Neural cell (in vitro differentiated cells): ENCODE measurements around the gene CDC42BPB.

Source experiments
- CTCF ChIP-seq: fragments of 450-650 bp; IDR thresholded peaks from 2 replicates; pipeline ENCODE4 v1.5.1; 2014; ENCODE audit warnings: antibody characterized with exemption, mild to moderate bottlenecking, moderate library complexity; ENCODE audit not compliant: poor library complexity, severe bottlenecking
- EP300 ChIP-seq: fragments of 450-650 bp; conservative IDR thresholded peaks from 2 replicates; pipeline ENCODE4 v1.6.1; 2014; ENCODE audit warnings: antibody characterized with exemption, mild to moderate bottlenecking, moderate library complexity; ENCODE audit not compliant: poor library complexity, severe bottlenecking
- EZH2 ChIP-seq: fragments of 200-600, 300-800 bp; shearing (Covaris generic), sonication (generic); IDR thresholded peaks from 2 replicates; pipeline ENCODE4 v1.6.1; 2014; ENCODE audit warnings: antibody characterized with exemption, low read length, borderline replicate concordance, mild to moderate bottlenecking; ENCODE audit not compliant: insufficient read depth, poor library complexity, severe bottlenecking
- MXI1 ChIP-seq: fragments of 450-650 bp; conservative IDR thresholded peaks from 2 replicates; pipeline ENCODE4 v1.6.1; 2014; ENCODE audit warnings: antibody characterized with exemption, mild to moderate bottlenecking; ENCODE audit not compliant: poor library complexity, severe bottlenecking
- POLR2AphosphoS5 ChIP-seq: IDR thresholded peaks from 2 replicates; pipeline ENCODE4 v1.6.1; 2012
- RAD21 ChIP-seq: fragments of 450-650 bp; conservative IDR thresholded peaks from 2 replicates; pipeline ENCODE4 v1.6.1; 2014; ENCODE audit warnings: antibody characterized with exemption, mild to moderate bottlenecking, moderate library complexity
- SMC3 ChIP-seq: fragments of 450-650 bp; conservative IDR thresholded peaks from 2 replicates; pipeline ENCODE4 v1.6.1; 2014; ENCODE audit warnings: antibody characterized with exemption, mild to moderate bottlenecking, moderate library complexity; ENCODE audit not compliant: poor library complexity
- TAF1 ChIP-seq: IDR thresholded peaks from 2 replicates; pipeline ENCODE4 v1.6.1; 2012; ENCODE audit warnings: low read depth
- TF ChIP-seq, protein P1 (sequence below): IDR thresholded peaks from 2 replicates; pipeline ENCODE4 v1.6.1; 2012; ENCODE audit warnings: borderline replicate concordance

- TF ChIP-seq CTCF, result no peak
- no peak for TF ChIP-seq POLR2AphosphoS5
- no peak for TF ChIP-seq TAF1
- no peak for TF ChIP-seq EZH2
- TF ChIP-seq MXI1, result no peak
- TF ChIP-seq RAD21, result no peak
- TF ChIP-seq, protein P1, sequence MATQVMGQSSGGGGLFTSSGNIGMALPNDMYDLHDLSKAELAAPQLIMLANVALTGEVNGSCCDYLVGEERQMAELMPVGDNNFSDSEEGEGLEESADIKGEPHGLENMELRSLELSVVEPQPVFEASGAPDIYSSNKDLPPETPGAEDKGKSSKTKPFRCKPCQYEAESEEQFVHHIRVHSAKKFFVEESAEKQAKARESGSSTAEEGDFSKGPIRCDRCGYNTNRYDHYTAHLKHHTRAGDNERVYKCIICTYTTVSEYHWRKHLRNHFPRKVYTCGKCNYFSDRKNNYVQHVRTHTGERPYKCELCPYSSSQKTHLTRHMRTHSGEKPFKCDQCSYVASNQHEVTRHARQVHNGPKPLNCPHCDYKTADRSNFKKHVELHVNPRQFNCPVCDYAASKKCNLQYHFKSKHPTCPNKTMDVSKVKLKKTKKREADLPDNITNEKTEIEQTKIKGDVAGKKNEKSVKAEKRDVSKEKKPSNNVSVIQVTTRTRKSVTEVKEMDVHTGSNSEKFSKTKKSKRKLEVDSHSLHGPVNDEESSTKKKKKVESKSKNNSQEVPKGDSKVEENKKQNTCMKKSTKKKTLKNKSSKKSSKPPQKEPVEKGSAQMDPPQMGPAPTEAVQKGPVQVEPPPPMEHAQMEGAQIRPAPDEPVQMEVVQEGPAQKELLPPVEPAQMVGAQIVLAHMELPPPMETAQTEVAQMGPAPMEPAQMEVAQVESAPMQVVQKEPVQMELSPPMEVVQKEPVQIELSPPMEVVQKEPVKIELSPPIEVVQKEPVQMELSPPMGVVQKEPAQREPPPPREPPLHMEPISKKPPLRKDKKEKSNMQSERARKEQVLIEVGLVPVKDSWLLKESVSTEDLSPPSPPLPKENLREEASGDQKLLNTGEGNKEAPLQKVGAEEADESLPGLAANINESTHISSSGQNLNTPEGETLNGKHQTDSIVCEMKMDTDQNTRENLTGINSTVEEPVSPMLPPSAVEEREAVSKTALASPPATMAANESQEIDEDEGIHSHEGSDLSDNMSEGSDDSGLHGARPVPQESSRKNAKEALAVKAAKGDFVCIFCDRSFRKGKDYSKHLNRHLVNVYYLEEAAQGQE, result no peak
- TF ChIP-seq EP300, result no peak
- TF ChIP-seq SMC3, result no peak
Measured at GRCh38 chr14:103105580-103106150, 48.3 kb upstream of the CDC42BPB start.
